Measurements from ENCODE around the gene DAPK3.
"Not testable (repeated sequence)": the region's sequence is repeated elsewhere in the genome, so short reads cannot be mapped to it uniquely, and the experiment has no call there.

DNA sequence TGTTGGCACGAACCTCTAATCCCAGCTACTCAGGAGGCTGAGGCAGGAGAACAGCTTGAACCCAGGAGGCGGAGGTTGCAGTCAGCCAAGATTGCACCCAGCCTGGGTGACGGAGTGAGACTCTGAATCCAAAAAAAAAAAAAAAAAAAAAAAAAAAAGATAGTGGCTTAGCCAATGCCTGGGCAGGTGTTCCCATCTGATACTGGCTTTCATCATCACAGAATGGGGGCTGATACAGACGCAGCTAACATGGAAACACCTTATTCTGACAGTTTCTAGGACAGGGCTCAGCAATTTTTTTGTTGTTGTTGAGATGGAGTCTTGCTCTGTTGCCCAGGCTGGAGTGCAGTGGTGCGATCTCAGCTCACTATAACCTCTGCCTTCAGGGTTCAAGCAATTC lies 29.9 kb upstream of the DAPK3 start:
- TF ChIP-seq, protein P1, sequence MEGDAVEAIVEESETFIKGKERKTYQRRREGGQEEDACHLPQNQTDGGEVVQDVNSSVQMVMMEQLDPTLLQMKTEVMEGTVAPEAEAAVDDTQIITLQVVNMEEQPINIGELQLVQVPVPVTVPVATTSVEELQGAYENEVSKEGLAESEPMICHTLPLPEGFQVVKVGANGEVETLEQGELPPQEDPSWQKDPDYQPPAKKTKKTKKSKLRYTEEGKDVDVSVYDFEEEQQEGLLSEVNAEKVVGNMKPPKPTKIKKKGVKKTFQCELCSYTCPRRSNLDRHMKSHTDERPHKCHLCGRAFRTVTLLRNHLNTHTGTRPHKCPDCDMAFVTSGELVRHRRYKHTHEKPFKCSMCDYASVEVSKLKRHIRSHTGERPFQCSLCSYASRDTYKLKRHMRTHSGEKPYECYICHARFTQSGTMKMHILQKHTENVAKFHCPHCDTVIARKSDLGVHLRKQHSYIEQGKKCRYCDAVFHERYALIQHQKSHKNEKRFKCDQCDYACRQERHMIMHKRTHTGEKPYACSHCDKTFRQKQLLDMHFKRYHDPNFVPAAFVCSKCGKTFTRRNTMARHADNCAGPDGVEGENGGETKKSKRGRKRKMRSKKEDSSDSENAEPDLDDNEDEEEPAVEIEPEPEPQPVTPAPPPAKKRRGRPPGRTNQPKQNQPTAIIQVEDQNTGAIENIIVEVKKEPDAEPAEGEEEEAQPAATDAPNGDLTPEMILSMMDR (IDR thresholded peaks at IDR 0.05; ENCODE audit: low read depth, low read length) = not testable (repeated sequence)
- TF ChIP-seq EZH2phosphoT487 (IDR thresholded peaks at IDR 0.05; ENCODE audit: low read depth) = not testable (repeated sequence)
